SK-N-SH (cell line): ENCODE data around the gene HLA-DMA. TPM values are rescaled to one million over a fixed set of nuclear protein-coding genes. Genes with fewer than 3 reads are reported as not detected.
A peak's percentile ranks its signal among the peaks of the same experiment; 100 is the strongest.

Experiments
- CTCF ChIA-PET: fragments of 300-600, 350-600 bp; formaldehyde crosslinking; extraction: SDS; loops from one replicate; lab custom pipeline; 2021; lab: Yijun Ruan, JAX
- POLR2A ChIA-PET: fragments of 350-600 bp; sonication (Branson Sonifier 250); formaldehyde crosslinking; extraction: SDS; loops from one replicate; lab custom pipeline; 2020; ENCODE audit warnings: antibody characterized with exemption, inconsistent platforms; lab: Yijun Ruan, JAX
- DNase-seq: peaks from one replicate; pipeline ENCODE4 v3.0.0; 2012
- H2AFZ ChIP-seq: fragments of 200-600 bp; sonication (generic); 2 replicates; pipeline ENCODE4 v1.8.1; 2016; ENCODE audit warnings: antibody characterized with exemption, mild to moderate bottlenecking, low read depth
- H3F3A ChIP-seq: fragments of 200-600 bp; sonication (generic); replicated peaks from 2 replicates; pipeline ENCODE3; 2016; ENCODE audit warnings: antibody characterized with exemption, mild to moderate bottlenecking; ENCODE audit not compliant: insufficient read depth
- H3K27ac ChIP-seq, 2 experiments: fragments of 200-500 bp in 1 of 2; fragments of 200-600 bp in 1 of 2; sonication (Bioruptor generic) in 1 of 2; sonication (generic), shearing (Covaris generic) in 1 of 2; 2 replicates each; pipeline versions ENCODE4 v1.5.1 to v1.6.1; 2014 to 2016; ENCODE audit warnings: low read depth in 2 of 2, inconsistent platforms in 1 of 2, low read length in 1 of 2, mild to moderate bottlenecking in 1 of 2, mixed read lengths in 1 of 2
- H3K27me3 ChIP-seq: fragments of 200-600 bp; sonication (generic), shearing (Covaris generic); 2 replicates; pipeline ENCODE4 v1.6.1; 2016; ENCODE audit warnings: mixed run types; ENCODE audit not compliant: insufficient read depth
- H3K36me3 ChIP-seq, 2 experiments: fragments of 200-500 bp in 1 of 2; fragments of 200-600 bp in 1 of 2; sonication (Bioruptor generic) in 1 of 2; sonication (generic) in 1 of 2; replicated peaks in 1 of 2; 2 replicates each; pipeline versions ENCODE3 to v1.5.1; 2014 to 2016; ENCODE audit warnings: low read length in 1 of 2, mild to moderate bottlenecking in 1 of 2; ENCODE audit not compliant: insufficient read depth in 2 of 2, control insufficient read depth in 1 of 2
- H3K4me1 ChIP-seq, 2 experiments: fragments of 200-500 bp in 1 of 2; fragments of 200-600 bp in 1 of 2; sonication (Bioruptor generic) in 1 of 2; sonication (generic), shearing (Covaris generic) in 1 of 2; 2 replicates each; pipeline versions ENCODE4 v1.5.1 to v1.6.1; 2014 to 2016; ENCODE audit warnings: low read depth in 1 of 2, low read length in 1 of 2, mixed run types in 1 of 2; ENCODE audit not compliant: insufficient read depth in 2 of 2, control insufficient read depth in 1 of 2
- H3K4me2 ChIP-seq: fragments of 200-600 bp; sonication (generic), shearing (Covaris generic); 2 replicates; pipeline ENCODE4 v1.6.1; 2017; ENCODE audit warnings: mixed run types
- H3K4me3 ChIP-seq, 2 experiments: fragments of 200-500 bp in 1 of 2; fragments of 200-600 bp in 1 of 2; sonication (Bioruptor generic) in 1 of 2; sonication (generic), shearing (Covaris generic) in 1 of 2; 2 replicates each; pipeline versions ENCODE4 v1.5.1 to v1.8.1; 2014 to 2016; ENCODE audit warnings: low read depth in 2 of 2, inconsistent platforms in 1 of 2, low read length in 1 of 2, mild to moderate bottlenecking in 1 of 2, mixed read lengths in 1 of 2, moderate library complexity in 1 of 2
- H3K79me2 ChIP-seq: fragments of 200-600 bp; sonication (generic); 2 replicates; pipeline ENCODE4 v1.8.1; 2017; ENCODE audit warnings: mild to moderate bottlenecking; ENCODE audit not compliant: insufficient read depth
- H3K9ac ChIP-seq: fragments of 200-600 bp; sonication (generic); 2 replicates; pipeline ENCODE4 v1.6.1; 2017; ENCODE audit warnings: mixed run types
- H3K9me2 ChIP-seq: fragments of 200-600 bp; sonication (generic); 2 replicates; pipeline ENCODE4 v1.6.1; 2017; ENCODE audit warnings: mixed run types
- H3K9me3 ChIP-seq: fragments of 200-600 bp; sonication (generic); 2 replicates; pipeline ENCODE4 v1.6.1; 2017; ENCODE audit warnings: mixed run types, mild to moderate bottlenecking, moderate library complexity
- H4K20me1 ChIP-seq: fragments of 200-600 bp; sonication (generic); 2 replicates; pipeline ENCODE4 v1.6.1; 2017; ENCODE audit warnings: mild to moderate bottlenecking, mixed run types; ENCODE audit not compliant: insufficient read depth
- CHD2 ChIP-seq: fragments of 150-350 bp; IDR thresholded peaks from 2 replicates; pipeline ENCODE4 v1.6.1; 2018; ENCODE audit warnings: low read length; ENCODE audit not compliant: partially characterized antibody
- EP300 ChIP-seq, 2 experiments: IDR thresholded peaks; 2 replicates each; pipeline versions ENCODE4 v1.4.0 to v1.6.1; 2012; ENCODE audit warnings: borderline replicate concordance in 1 of 2, low read depth in 1 of 2, low read length in 1 of 2
- EZH2phosphoT487 ChIP-seq: fragments of 200-600 bp; sonication (generic); IDR thresholded peaks from 2 replicates; pipeline ENCODE4 v1.6.1; 2017; ENCODE audit warnings: low read depth, mixed run types, mild to moderate bottlenecking, antibody characterized with exemption, moderate library complexity, borderline replicate concordance
- FOXM1 ChIP-seq: IDR thresholded peaks from 2 replicates; pipeline ENCODE4 v1.4.0; 2012; ENCODE audit warnings: low read depth, mild to moderate bottlenecking
- GABPA ChIP-seq: IDR thresholded peaks from 2 replicates; pipeline ENCODE4 v1.4.0; 2012; ENCODE audit warnings: low read depth, mild to moderate bottlenecking
- GATA2 ChIP-seq: sonication (generic); formaldehyde crosslinking; IDR thresholded peaks from 2 replicates; pipeline ENCODE4 v1.5.0; 2020; ENCODE audit warnings: mild to moderate bottlenecking, missing genetic modification reagents
- JUND ChIP-seq: IDR thresholded peaks from 2 replicates; pipeline ENCODE4 v1.4.0; 2012
- MXI1 ChIP-seq: IDR thresholded peaks from 2 replicates; pipeline ENCODE4 v1.6.1; 2012; ENCODE audit warnings: mild to moderate bottlenecking, low read depth, low read length, improper control_type of control experiment
- NFIC ChIP-seq: IDR thresholded peaks from 2 replicates; pipeline ENCODE4 v1.4.0; 2012; ENCODE audit warnings: borderline replicate concordance
- POLR2AphosphoS5 ChIP-seq: IDR thresholded peaks from 2 replicates; pipeline ENCODE4 v1.6.1; 2012; ENCODE audit warnings: low read depth, low read length
- RCOR1 ChIP-seq: fragments of 150-350 bp; IDR thresholded peaks from 2 replicates; pipeline ENCODE4 v1.6.1; 2017; ENCODE audit warnings: antibody characterized with exemption, low read length
- RFX5 ChIP-seq: IDR thresholded peaks from 2 replicates; pipeline ENCODE4 v1.6.1; 2012; ENCODE audit warnings: mild to moderate bottlenecking, improper control_type of control experiment, low read length
- SMC3 ChIP-seq: IDR thresholded peaks from 2 replicates; pipeline ENCODE4 v1.6.1; 2012; ENCODE audit warnings: low read depth, low read length, improper control_type of control experiment
- TAF1 ChIP-seq: IDR thresholded peaks from 2 replicates; pipeline ENCODE4 v1.6.1; 2012; ENCODE audit warnings: low read depth, mild to moderate bottlenecking, low read length, moderate library complexity, borderline replicate concordance
- TCF12 ChIP-seq: IDR thresholded peaks from 2 replicates; pipeline ENCODE4 v1.4.0; 2012
- YY1 ChIP-seq: IDR thresholded peaks from 2 replicates; pipeline ENCODE4 v1.4.0; 2012; ENCODE audit warnings: low read depth, mild to moderate bottlenecking
- WGBS: methylation state at CpG from one replicate; pipeline ENCODE4 v1.1.6; 2017; ENCODE audit warnings: low lambda C conversion rate; 5-methylcytosine and 5-hydroxymethylcytosine counted together
- polyA plus RNA-seq, 3 experiments: library from polyadenylated mRNA; depleted of rRNA; stranded (reverse); fragments of >200 nt; gene quantifications; 2 replicates each; pipeline ENCODE4 v1.2.3, GENCODE V29; 2012
- TF ChIP-seq, protein P1 (sequence below): IDR thresholded peaks from 2 replicates; pipeline ENCODE4 v1.4.0; 2012; ENCODE audit warnings: low read depth
- TF ChIP-seq, protein P2 (sequence below): fragments of 200-600 bp; sonication (generic); IDR thresholded peaks from 2 replicates; pipeline ENCODE4 v1.6.1; 2017; ENCODE audit warnings: antibody characterized with exemption, mild to moderate bottlenecking, moderate library complexity
- TF ChIP-seq, protein P3 (sequence below): IDR thresholded peaks from 2 replicates; pipeline ENCODE4 v1.6.1; 2012; ENCODE audit warnings: mild to moderate bottlenecking, low read depth, low read length, moderate library complexity
- TF ChIP-seq, protein P4 (sequence below): fragments of 150-350 bp; IDR thresholded peaks from 2 replicates; pipeline ENCODE4 v1.6.1; 2016; ENCODE audit warnings: mild to moderate bottlenecking, low read depth, low read length
- TF ChIP-seq, protein P5 (sequence below): IDR thresholded peaks from 2 replicates; pipeline ENCODE4 v1.4.0; 2012; ENCODE audit warnings: low read depth, borderline replicate concordance
- TF ChIP-seq, protein P6 (sequence below): IDR thresholded peaks from 2 replicates; pipeline ENCODE4; 2012

Gene HLA-DMA
- polyA plus RNA-seq, 1 of the 3 experiments (the other 2 are of a cell fraction): 1.2 TPM

DNA sequence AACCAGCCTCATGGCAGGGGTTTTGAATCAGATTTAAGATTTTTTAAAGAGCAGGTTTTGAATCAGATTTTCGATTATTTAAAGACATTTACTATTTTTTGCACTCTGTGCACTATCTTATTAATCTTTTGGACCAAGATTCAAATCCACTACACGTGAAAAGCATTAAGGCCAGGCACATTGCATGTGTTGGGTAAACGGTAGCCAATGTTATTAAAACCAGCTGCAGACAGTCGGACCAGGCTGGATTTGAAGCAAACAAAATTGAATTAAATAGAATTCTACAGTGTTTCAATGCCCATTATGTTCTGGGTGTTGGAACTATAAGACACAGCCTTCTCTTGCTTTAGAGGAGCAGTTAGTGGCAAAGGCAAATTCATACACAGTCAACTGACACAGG, 48.8 kb upstream of the HLA-DMA start:
- Histone ChIP-seq H3K9ac (no peak overlapping the region), H3K27me3 (peaks cover 46% of the 10 kb centered on the region), H3K9me2 (no peaks in the 10 kb centered on the region), H3K27ac (peak overlapping the region in 1 of 2 experiments; percentile 87; a peak in 2 of 4 replicates), H3K36me3 (no peaks in the 10 kb centered on the region), H4K20me1 (no peaks in the 10 kb centered on the region), H3K4me2 (no peak overlapping the region), H3K9me3 (no peaks in the 10 kb centered on the region), H3K79me2 (no peaks in the 10 kb centered on the region), H3F3A (no peaks in the 10 kb centered on the region), H3K4me1 (peaks cover 0 to 16% of the 10 kb centered on the region in 2 experiments; a peak in 1 of 4 replicates), H2AFZ (no peak overlapping the region), H3K4me3 (no peak overlapping the region)
- ChIA-PET POLR2A (no interaction called here), CTCF (interaction anchor here (0.6 to 9.2 kb wide), 12 partner anchors 9 to 160 kb away, joined by 3 to 71 read pairs (median 6); no protein-coding TSS in a partner anchor)
- 8% methylated on average over 4 of the region's 4 CpGs for WGBS
- TF ChIP-seq RFX5 (no peak), EP300 (IDR thresholded peaks at IDR 0.05; ENCODE audit: borderline replicate concordance in 1 of 2, low read depth in 1 of 2, low read length in 1 of 2) (peak in 1 of 2 experiments; percentile 62; a peak in 1 of 4 replicates), TCF12 (no peak), JUND (no peak), RCOR1 (peak; percentile 85), GABPA (no peak), MXI1 (peak; percentile 71; the same call in 1 of the 2 replicates), CHD2 (peak; percentile 61), YY1 (no peak), POLR2AphosphoS5 (no peak), NFIC (no peak), FOXM1 (no peak), EZH2phosphoT487 (no peak), SMC3 (no peak), GATA2 (CRISPR knock-in tag) (peak; percentile 71), TAF1 (no peak)
- TF ChIP-seq, protein P1, sequence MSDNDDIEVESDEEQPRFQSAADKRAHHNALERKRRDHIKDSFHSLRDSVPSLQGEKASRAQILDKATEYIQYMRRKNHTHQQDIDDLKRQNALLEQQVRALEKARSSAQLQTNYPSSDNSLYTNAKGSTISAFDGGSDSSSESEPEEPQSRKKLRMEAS: no peak
- TF ChIP-seq, protein P2, sequence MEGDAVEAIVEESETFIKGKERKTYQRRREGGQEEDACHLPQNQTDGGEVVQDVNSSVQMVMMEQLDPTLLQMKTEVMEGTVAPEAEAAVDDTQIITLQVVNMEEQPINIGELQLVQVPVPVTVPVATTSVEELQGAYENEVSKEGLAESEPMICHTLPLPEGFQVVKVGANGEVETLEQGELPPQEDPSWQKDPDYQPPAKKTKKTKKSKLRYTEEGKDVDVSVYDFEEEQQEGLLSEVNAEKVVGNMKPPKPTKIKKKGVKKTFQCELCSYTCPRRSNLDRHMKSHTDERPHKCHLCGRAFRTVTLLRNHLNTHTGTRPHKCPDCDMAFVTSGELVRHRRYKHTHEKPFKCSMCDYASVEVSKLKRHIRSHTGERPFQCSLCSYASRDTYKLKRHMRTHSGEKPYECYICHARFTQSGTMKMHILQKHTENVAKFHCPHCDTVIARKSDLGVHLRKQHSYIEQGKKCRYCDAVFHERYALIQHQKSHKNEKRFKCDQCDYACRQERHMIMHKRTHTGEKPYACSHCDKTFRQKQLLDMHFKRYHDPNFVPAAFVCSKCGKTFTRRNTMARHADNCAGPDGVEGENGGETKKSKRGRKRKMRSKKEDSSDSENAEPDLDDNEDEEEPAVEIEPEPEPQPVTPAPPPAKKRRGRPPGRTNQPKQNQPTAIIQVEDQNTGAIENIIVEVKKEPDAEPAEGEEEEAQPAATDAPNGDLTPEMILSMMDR: no peak
- TF ChIP-seq, protein P3, sequence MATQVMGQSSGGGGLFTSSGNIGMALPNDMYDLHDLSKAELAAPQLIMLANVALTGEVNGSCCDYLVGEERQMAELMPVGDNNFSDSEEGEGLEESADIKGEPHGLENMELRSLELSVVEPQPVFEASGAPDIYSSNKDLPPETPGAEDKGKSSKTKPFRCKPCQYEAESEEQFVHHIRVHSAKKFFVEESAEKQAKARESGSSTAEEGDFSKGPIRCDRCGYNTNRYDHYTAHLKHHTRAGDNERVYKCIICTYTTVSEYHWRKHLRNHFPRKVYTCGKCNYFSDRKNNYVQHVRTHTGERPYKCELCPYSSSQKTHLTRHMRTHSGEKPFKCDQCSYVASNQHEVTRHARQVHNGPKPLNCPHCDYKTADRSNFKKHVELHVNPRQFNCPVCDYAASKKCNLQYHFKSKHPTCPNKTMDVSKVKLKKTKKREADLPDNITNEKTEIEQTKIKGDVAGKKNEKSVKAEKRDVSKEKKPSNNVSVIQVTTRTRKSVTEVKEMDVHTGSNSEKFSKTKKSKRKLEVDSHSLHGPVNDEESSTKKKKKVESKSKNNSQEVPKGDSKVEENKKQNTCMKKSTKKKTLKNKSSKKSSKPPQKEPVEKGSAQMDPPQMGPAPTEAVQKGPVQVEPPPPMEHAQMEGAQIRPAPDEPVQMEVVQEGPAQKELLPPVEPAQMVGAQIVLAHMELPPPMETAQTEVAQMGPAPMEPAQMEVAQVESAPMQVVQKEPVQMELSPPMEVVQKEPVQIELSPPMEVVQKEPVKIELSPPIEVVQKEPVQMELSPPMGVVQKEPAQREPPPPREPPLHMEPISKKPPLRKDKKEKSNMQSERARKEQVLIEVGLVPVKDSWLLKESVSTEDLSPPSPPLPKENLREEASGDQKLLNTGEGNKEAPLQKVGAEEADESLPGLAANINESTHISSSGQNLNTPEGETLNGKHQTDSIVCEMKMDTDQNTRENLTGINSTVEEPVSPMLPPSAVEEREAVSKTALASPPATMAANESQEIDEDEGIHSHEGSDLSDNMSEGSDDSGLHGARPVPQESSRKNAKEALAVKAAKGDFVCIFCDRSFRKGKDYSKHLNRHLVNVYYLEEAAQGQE: no peak
- TF ChIP-seq, protein P4, sequence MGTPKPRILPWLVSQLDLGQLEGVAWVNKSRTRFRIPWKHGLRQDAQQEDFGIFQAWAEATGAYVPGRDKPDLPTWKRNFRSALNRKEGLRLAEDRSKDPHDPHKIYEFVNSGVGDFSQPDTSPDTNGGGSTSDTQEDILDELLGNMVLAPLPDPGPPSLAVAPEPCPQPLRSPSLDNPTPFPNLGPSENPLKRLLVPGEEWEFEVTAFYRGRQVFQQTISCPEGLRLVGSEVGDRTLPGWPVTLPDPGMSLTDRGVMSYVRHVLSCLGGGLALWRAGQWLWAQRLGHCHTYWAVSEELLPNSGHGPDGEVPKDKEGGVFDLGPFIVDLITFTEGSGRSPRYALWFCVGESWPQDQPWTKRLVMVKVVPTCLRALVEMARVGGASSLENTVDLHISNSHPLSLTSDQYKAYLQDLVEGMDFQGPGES: no peak
- TF ChIP-seq, protein P5, sequence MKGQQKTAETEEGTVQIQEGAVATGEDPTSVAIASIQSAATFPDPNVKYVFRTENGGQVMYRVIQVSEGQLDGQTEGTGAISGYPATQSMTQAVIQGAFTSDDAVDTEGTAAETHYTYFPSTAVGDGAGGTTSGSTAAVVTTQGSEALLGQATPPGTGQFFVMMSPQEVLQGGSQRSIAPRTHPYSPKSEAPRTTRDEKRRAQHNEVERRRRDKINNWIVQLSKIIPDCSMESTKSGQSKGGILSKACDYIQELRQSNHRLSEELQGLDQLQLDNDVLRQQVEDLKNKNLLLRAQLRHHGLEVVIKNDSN: no peak
- TF ChIP-seq, protein P6, sequence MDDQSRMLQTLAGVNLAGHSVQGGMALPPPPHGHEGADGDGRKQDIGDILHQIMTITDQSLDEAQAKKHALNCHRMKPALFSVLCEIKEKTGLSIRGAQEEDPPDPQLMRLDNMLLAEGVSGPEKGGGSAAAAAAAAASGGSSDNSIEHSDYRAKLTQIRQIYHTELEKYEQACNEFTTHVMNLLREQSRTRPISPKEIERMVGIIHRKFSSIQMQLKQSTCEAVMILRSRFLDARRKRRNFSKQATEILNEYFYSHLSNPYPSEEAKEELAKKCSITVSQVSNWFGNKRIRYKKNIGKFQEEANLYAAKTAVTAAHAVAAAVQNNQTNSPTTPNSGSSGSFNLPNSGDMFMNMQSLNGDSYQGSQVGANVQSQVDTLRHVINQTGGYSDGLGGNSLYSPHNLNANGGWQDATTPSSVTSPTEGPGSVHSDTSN: no peak
- DNase-seq: peak; percentile 63
